ENCODE measurements around the gene PPP2R2C. TPM values are rescaled to one million over a fixed set of nuclear protein-coding genes. Genes with fewer than 3 reads are reported as not detected.

PPP2R2C gene
- total RNA-seq, 1 experiment from 2014 or later: not detected

DNA sequence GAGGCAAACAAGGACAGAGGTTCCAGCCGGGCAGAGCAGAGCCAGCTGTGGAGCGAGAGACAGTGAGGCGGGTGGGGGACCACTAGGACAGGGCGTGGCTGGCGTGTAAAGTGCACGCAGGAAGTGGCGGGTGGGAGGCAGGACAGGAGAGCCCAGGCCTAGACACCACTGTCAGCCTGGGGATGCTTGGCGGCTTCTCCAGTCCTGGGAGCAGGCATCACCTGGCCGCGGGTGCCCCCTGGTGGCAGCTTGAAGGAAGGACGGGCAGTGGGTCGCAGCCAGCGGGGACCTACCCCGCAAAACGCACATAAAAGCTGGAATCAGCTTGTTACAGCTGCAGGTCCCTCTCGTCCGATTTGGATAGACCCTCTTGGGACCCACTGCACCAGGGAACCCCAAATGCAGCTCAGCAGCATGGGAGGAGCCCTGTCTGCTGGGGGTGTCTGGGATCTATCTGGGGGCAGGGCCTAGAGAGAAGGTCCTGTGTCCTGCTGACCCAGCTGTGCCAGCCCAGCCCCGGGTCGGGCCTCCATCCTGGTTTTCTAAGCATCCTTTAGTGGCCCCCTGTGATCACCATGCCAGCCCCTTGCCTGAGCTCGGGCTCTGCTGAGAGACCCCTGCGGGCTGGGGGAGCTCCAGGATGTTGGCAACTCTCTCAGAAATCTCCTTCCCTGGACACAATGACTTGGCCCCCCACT lies 145.0 kb downstream of the PPP2R2C start:
- DNase-seq (ENCODE audit: low spot score): peak; percentile 77
- ChIA-PET CTCF (interaction anchor here (0.6 to 2.1 kb wide), 5 partner anchors 63 to 329 kb away, joined by 3 to 36 read pairs (median 5); no protein-coding TSS in a partner anchor), POLR2A (ENCODE audit: low non-redundant PET) (no interaction called here)
- Histone ChIP-seq H3K36me3 (ENCODE audit: insufficient read depth, low read length, poor library complexity, severe bottlenecking) (no peaks in the 10 kb centered on the region), H3K4me3 (ENCODE audit: low read depth, low read length, poor library complexity, severe bottlenecking) (no peak overlapping the region), H3K9me3 (ENCODE audit: low read depth, low read length, poor library complexity, severe bottlenecking) (no peaks in the 10 kb centered on the region), H3K4me1 (ENCODE audit: insufficient read depth, low read length, poor library complexity, severe bottlenecking) (peaks cover 13% of the 10 kb centered on the region), H3K27me3 (replicated peaks; ENCODE audit: insufficient read depth, low read depth, low read length, poor library complexity) (peaks cover 23% of the 10 kb centered on the region), H3K27ac (ENCODE audit: low read depth, low read length, poor library complexity, severe bottlenecking) (no peak overlapping the region)
- TF ChIP-seq, protein P1, sequence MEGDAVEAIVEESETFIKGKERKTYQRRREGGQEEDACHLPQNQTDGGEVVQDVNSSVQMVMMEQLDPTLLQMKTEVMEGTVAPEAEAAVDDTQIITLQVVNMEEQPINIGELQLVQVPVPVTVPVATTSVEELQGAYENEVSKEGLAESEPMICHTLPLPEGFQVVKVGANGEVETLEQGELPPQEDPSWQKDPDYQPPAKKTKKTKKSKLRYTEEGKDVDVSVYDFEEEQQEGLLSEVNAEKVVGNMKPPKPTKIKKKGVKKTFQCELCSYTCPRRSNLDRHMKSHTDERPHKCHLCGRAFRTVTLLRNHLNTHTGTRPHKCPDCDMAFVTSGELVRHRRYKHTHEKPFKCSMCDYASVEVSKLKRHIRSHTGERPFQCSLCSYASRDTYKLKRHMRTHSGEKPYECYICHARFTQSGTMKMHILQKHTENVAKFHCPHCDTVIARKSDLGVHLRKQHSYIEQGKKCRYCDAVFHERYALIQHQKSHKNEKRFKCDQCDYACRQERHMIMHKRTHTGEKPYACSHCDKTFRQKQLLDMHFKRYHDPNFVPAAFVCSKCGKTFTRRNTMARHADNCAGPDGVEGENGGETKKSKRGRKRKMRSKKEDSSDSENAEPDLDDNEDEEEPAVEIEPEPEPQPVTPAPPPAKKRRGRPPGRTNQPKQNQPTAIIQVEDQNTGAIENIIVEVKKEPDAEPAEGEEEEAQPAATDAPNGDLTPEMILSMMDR (conservative IDR thresholded peaks at IDR 0.05; ENCODE audit: low read depth, low read length): peak; percentile 88
- TF ChIP-seq EZH2 (IDR thresholded peaks at IDR 0.05; ENCODE audit: borderline replicate concordance, low read depth, low read length, poor library complexity, severe bottlenecking): no peak
- intact Hi-C loops (cut with micrococcal nuclease; ENCODE audit: unreplicated experiment): loop anchor here (1.0 to 5.0 kb wide), 3 partner anchors 60 to 329 kb away; partner anchors contain the start of gene WFS1
- BruUV-seq (replicated peaks): no TSS peak

DNA sequence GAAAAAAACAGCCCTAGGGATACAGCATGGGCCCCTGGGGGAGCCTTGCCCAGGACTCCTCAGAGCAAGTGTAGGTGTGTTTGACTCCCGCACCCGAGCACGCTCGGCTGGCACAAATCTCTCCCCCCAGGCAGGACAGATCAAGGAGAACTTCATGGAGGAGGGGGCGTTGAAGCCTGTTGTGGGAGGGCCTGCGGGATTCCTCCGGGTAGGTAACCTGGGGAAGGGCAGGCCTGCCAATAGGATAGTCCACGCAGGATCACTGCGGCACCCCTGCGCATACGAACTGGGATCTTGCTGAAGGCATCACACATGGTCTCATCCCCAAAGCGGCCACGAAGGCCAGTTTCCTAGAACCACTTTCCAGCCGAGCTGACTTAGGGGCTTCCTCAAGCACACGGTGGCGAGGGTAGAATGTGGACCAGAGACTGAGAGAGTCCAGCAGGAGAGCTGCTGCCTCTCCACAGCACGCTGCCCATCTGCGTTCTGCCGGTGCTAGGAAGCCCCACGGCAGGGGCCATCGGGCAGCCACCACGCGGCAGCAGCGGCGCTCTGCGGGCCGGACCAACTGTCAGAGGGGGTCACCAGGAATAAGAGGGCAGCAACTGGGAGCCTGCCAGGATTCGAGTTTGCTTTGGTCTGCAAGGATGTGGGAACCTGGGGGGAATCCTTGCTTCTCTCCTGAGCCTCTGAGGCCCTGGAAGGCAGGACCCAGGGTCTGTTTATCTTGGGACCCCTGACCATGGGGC lies 145.9 kb downstream of the PPP2R2C start:
- POLR2A ChIA-PET (ENCODE audit: low non-redundant PET): no interaction called here
- peaks cover 13% of the 10 kb centered on the region for H3K4me1 ChIP-seq (ENCODE audit: insufficient read depth, low read length, poor library complexity, severe bottlenecking)

DNA sequence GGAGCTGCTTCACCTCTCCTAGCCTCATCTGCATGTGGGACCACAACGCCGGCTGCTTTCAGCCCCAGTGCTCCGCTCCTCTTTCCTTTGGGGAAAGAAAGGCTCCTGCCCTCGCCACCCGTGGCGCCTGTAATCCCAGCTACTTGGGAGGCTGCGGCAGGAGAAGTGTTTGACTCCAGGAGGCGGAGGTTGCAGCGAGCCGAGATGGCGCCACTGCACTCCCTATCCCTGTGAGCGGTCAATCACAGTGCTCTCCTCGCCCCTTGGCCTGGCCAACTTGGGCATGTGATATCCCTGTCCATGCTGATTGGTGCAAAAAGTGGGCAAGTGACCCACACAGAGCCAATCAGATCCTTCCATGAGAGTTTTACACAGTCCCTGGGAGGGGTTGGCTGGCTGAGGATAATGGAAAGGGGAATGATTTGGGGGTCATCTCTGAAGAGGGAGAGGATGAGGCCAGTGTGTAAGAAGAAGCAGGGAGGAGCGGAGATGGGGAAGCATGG lies 146.6 kb downstream of the PPP2R2C start:
- H3K27ac ChIP-seq (ENCODE audit: low read depth, low read length, poor library complexity, severe bottlenecking): no peak overlapping the region
- H3K27me3 ChIP-seq (replicated peaks; ENCODE audit: insufficient read depth, low read depth, low read length, poor library complexity): peaks cover 28% of the 10 kb centered on the region
- BruUV-seq (replicated peaks): no TSS peak
- TF ChIP-seq EZH2 (IDR thresholded peaks at IDR 0.05; ENCODE audit: borderline replicate concordance, low read depth, low read length, poor library complexity, severe bottlenecking): no peak
- TF ChIP-seq, protein P1 (conservative IDR thresholded peaks at IDR 0.05; ENCODE audit: low read depth, low read length): no peak
- DNase-seq (ENCODE audit: low spot score): no peak
- CTCF ChIA-PET: interaction anchor here (2.1 kb wide), 1 partner anchor 75 kb away, joined by 7 read pairs; no protein-coding TSS in a partner anchor
- H3K4me1 ChIP-seq (ENCODE audit: insufficient read depth, low read length, poor library complexity, severe bottlenecking): peaks cover 13% of the 10 kb centered on the region
- H3K4me3 ChIP-seq (ENCODE audit: low read depth, low read length, poor library complexity, severe bottlenecking): no peak overlapping the region
- H3K36me3 ChIP-seq (ENCODE audit: insufficient read depth, low read length, poor library complexity, severe bottlenecking): no peaks in the 10 kb centered on the region
- no peaks in the 10 kb centered on the region for H3K9me3 ChIP-seq (ENCODE audit: low read depth, low read length, poor library complexity, severe bottlenecking)
- POLR2A ChIA-PET (ENCODE audit: low non-redundant PET): no interaction called here
- intact Hi-C loops (cut with micrococcal nuclease; ENCODE audit: unreplicated experiment): loop anchor here (5.0 kb wide), 1 partner anchor 59 kb away; the partner anchor contains the start of gene WFS1

More for the DNA sequence above, 145.9 kb downstream of the PPP2R2C start:
- TF ChIP-seq, protein P1 (conservative IDR thresholded peaks at IDR 0.05; ENCODE audit: low read depth, low read length): no peak
- CTCF ChIA-PET: interaction anchor here (1.1 to 2.1 kb wide), 3 partner anchors 76 to 328 kb away, joined by 6 to 36 read pairs (median 7); no protein-coding TSS in a partner anchor
- H3K27ac ChIP-seq (ENCODE audit: low read depth, low read length, poor library complexity, severe bottlenecking): no peak overlapping the region
- no peaks in the 10 kb centered on the region for H3K36me3 ChIP-seq (ENCODE audit: insufficient read depth, low read length, poor library complexity, severe bottlenecking)
- H3K27me3 ChIP-seq (replicated peaks; ENCODE audit: insufficient read depth, low read depth, low read length, poor library complexity): peaks cover 23% of the 10 kb centered on the region
- no TSS peak for BruUV-seq (replicated peaks)
- no peak for DNase-seq (ENCODE audit: low spot score)
- no peaks in the 10 kb centered on the region for H3K9me3 ChIP-seq (ENCODE audit: low read depth, low read length, poor library complexity, severe bottlenecking)
- intact Hi-C loops (cut with micrococcal nuclease; ENCODE audit: unreplicated experiment): loop anchor here (1.0 to 5.0 kb wide), 3 partner anchors 59 to 328 kb away; partner anchors contain the start of gene WFS1
- H3K4me3 ChIP-seq (ENCODE audit: low read depth, low read length, poor library complexity, severe bottlenecking): no peak overlapping the region
